Measurements from ENCODE around the gene TICAM2.
"Not testable (repeated sequence)": the region's sequence is repeated elsewhere in the genome, so short reads cannot be mapped to it uniquely, and the experiment has no call there.

The TICAM2 gene

GRCh38 chr5:115601701-115602590 lies at the start of gene TICAM2:
Gene TICAM2 (minus strand): TSS chr5:115602479. CDS start chr5:115581256, 21,223 bp downstream.
- peak; percentile 33 for DNase-seq (ENCODE audit: low read depth)

GRCh38 chr5:115649541-115649940 lies 47.3 kb upstream of the TICAM2 start:
- DNase-seq (ENCODE audit: low read depth) = no peak

DNA sequence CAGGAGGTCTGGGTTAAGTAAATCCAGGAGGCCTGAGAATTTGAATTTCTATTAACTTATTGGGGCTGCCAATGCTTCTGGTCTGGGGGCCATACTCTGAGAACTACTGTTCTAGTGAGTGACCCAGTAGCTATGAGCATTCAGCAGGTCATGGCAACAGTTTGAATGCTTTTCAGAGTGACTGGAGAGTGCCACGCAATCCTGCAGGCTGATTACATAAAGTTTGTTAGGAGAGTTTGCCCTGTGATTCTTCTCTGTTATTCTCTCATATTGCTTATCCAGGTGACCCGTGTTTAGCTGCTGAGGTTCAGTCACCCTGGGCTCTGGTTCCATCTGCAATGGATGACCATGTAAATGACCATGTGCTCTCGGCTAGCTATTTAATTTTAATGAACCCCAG lies 45.8 kb upstream of the TICAM2 start:
- no peak for DNase-seq (ENCODE audit: low read depth)

DNA sequence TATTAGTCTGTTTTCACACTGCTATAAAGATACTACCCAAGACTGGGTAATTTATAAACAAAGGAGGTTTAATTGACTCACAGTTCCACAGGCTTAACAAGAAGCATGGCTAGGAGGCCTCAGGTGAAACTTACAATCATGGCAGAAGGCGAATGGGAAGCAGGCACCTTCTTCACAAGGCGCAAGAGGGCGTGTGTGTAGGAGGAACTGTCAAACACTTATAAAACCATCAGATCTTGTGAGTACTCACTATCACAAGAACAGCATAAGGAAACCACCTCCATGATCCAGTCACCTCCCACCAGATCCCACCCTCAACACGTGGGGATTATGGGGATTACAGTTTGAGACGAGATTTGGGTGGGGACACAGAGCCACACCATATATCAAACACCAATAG lies 43.1 kb upstream of the TICAM2 start:
- DNase-seq (ENCODE audit: low read depth) = not testable (repeated sequence)

GRCh38 chr5:115644046-115644445 lies 41.8 kb upstream of the TICAM2 start:
- DNase-seq (ENCODE audit: low read depth) = no peak

- DNase-seq (ENCODE audit: low read depth) = no peak
These were observed 39.7 kb upstream of the TICAM2 start for GRCh38 chr5:115641948-115642347.

DNA sequence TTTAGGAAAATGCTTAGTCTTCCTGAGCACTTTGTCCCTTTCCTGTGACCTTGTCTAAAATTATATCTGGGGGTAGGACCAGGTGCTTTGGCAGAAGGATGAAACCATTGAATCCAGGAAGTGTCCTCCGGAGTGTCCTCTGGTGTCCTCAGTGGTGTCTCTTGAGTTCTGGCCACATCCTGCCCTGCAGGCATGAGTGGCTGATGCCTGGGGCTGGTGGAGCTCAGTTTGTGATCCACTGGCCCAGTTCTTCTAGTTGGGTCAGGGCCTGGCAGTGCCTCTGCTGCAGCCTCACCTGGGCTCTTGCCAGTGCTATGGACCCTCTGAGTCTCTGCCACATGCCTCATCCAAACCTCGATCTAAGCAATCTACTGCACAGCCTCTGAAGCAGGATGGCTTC lies 38.0 kb upstream of the TICAM2 start:
- DNase-seq (ENCODE audit: low read depth) = no peak

GRCh38 chr5:115639377-115639776 lies 37.1 kb upstream of the TICAM2 start:
- DNase-seq (ENCODE audit: low read depth) = no peak

DNA sequence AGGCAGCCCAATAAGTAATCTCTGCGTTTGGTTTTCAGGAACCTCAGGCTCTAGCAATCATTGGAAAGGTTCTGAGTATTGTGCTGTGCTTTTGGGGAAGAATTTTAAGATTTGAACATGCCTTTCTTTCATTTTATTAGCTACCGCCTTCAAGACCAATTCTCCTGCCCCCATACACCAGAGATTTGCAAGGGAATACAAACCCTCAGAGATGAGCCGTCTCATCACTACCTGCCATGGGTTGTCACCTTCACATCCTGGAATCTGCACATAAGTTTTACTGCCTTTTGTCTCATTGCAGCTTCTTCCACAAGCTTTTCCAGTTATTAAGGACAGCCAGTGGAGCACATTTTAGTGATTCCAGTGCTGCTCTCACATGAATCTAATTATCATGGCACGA lies 35.2 kb upstream of the TICAM2 start:
- no peak for DNase-seq (ENCODE audit: low read depth)

- DNase-seq (ENCODE audit: low read depth) = no peak
These were observed 33.7 kb upstream of the TICAM2 start for GRCh38 chr5:115636008-115636407.

DNA sequence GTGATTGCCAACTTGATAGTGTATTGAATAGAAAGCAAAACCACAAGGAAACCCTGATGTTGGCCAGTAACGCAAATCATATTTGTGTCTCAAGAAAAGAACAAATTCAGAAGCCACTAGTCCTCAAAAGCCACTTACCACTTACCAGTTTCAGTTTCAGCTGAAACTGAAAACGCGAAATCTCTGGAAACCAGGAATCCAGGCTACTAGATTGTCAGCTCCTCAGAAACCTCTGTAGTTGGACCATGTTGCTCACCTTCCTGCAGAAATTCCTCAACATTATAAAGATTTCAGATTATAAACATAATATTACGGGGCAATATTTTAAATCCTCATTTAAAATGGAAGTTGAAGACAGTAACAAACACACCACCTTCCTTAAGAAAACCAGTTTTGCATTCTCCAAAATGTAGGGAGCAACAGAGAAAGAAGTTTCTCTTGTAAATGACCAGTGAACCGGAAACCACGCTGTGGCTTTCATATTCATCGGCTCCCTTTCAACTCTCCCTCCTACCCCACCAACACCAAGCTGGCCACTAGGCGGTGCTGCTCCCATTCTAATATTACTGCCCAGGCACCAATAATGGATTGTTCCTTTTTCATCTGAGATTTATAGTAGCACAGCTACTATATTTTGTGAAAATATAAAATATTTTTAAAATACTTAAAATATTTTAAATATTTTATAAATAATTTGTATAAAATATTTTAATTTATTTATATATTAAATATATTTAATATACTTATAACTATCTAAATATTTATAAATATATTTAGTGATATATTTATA lies 32.3 kb upstream of the TICAM2 start:
- DNase-seq (ENCODE audit: low read depth) = peak; percentile 65

GRCh38 chr5:115629903-115630302 lies 27.6 kb upstream of the TICAM2 start:
- DNase-seq (ENCODE audit: low read depth) = no peak

- no peak for DNase-seq (ENCODE audit: low read depth)
These were observed 25.1 kb upstream of the TICAM2 start for GRCh38 chr5:115627295-115627865.

DNA sequence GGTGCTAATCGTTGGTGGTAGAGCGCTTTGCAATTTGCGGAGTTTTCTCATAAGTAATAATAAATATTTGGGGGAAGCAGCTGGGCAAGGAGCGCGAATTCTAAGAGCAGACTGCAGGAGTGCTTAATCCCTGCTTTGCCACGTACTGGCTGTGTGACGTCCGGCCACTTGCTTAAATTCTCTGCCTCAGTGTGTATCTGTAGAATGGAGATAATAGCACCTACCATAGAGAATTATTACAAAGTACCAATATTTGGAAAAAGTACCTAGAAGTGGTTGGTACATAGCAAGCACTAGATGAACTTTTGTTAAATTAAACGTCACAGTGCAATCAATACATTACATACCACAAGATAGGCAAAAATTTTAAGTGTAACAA lies 24.2 kb upstream of the TICAM2 start:
- DNase-seq (ENCODE audit: low read depth) = no peak

GRCh38 chr5:115625579-115626444 lies 23.5 kb upstream of the TICAM2 start, which contains the start of gene TMED7:
Gene TMED7 (minus strand): TSS chr5:115626036. CDS start chr5:115625792, 244 bp downstream.
- peak; percentile 99 for DNase-seq (ENCODE audit: low read depth)

DNA sequence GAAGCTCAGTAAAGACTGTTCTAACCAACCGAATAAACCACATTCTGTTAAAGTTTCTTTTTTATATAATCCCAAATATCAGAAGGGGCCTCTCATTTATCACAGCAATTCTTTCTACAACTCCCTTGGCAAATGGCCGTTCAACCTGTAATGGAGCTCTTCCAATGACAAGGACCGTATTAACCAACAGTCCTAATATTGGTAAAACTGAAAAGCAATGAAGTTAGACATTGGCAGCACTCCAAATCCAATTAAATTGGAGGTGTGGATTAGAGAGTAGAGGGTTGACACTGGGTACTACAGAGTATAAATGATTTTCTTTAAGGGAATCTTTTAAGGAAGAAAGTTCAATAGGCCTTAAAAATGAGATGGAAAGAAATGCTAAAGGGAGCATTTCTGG lies 22.7 kb upstream of the TICAM2 start:
- no peak for DNase-seq (ENCODE audit: low read depth)

GRCh38 chr5:115623658-115624057 lies 21.4 kb upstream of the TICAM2 start:
- no peak for DNase-seq (ENCODE audit: low read depth)

- DNase-seq (ENCODE audit: low read depth) = no peak
These were observed 19.2 kb upstream of the TICAM2 start for GRCh38 chr5:115621365-115621900.

DNA sequence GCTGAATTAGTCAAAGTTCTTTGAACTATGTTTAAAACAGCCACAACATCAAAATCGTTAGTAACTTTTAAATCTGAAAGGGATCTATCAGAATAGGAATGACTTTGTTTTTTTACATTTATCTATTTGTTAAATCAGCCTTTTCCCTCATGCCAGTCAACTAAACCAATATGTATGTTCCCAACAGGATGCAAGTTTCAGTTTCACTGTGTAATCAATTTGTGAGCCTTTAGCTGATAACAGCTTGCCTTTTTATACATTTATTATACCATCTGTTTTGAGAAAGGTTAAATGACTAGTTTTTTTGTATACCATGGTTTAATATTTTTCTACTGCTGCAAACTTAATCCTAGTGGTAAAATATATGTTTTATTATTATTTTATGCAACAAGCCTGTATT lies 14.6 kb upstream of the TICAM2 start:
- DNase-seq (ENCODE audit: low read depth) = no peak

DNA sequence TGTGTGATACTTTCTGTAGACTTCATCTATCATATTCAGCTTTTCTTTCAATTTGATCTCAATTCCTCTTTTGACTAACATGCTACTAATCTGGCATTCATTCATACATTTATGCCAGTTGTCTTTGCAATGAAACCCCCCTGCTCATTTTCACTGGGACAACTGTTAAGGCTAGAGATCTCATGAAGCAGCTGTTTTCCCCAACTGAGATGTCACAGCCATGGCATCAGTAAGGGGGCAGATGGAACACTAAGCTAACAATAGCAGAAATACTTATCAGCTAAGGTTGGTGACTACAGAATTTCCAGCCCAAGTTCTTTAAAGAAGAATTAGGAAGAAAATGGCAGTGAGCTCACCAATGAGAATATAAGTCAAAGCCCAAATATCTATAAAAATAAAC lies 14.2 kb upstream of the TICAM2 start:
- no peak for DNase-seq (ENCODE audit: low read depth)

DNA sequence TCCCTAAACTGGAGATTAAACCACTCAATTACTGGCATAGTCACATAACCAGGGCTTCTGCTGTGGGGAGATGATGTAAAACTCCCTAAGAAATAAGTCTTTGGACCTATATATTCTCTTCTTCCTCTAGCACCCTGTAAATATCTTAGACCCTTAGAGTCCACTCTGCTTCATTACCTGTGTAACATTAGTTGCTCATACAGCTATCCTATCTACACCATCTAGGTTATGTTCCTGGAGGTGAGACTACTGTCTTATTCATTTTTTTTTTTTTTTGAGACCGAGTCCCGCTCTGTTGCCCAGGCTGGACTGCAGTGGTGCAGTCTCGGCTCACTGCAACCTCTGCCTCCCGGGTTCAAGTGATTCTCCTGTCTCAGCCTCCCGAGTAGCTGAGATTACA lies 9.6 kb upstream of the TICAM2 start:
- no peak for DNase-seq (ENCODE audit: low read depth)

- DNase-seq (ENCODE audit: low read depth) = no peak
These were observed 5.7 kb upstream of the TICAM2 start for GRCh38 chr5:115607935-115608334.

Data from stimulated activated CD8-positive, alpha-beta memory T cell treated with anti-CD3 and anti-CD28 coated beads, Interleukin-15, amount 100 ng/mL, for 24 hours (primary cell).